RWPE2 (cell line): ENCODE measurements around the gene PPP6R3.

Source experiments
- ATAC-seq: fragments of 200-7000 bp; cut with Tn5 transposase; 3 replicates; pipeline ENCODE4 v1.9.1; 2021; ENCODE audit warnings: low read depth
- DNase-seq: peaks from one replicate; pipeline ENCODE4 v3.0.0-alpha.2; 2020; ENCODE audit warnings: low spot score
- H3K27ac ChIP-seq: fragments of 450-650 bp; 2 replicates; pipeline ENCODE4 v1.5.1; 2017; ENCODE audit warnings: mild to moderate bottlenecking; ENCODE audit not compliant: poor library complexity, severe bottlenecking
- H3K27me3 ChIP-seq: fragments of 250-450 bp; sonication (Bioruptor Pico); 2 replicates; pipeline ENCODE4 v1.5.1; 2021; ENCODE audit warnings: mild to moderate bottlenecking, moderate library complexity; ENCODE audit not compliant: insufficient read depth, poor library complexity, severe bottlenecking
- H3K36me3 ChIP-seq: fragments of 250-450 bp; sonication (Bioruptor Pico); 2 replicates; pipeline ENCODE4 v1.5.1; 2020; ENCODE audit warnings: low read depth, mild to moderate bottlenecking, moderate library complexity
- H3K4me1 ChIP-seq: fragments of 250-450 bp; sonication (Bioruptor Pico); 2 replicates; pipeline ENCODE4 v1.5.1; 2021; ENCODE audit warnings: mild to moderate bottlenecking, moderate library complexity; ENCODE audit not compliant: insufficient read depth, poor library complexity, severe bottlenecking
- H3K4me3 ChIP-seq: fragments of 250-450 bp; sonication (Bioruptor Pico); 2 replicates; pipeline ENCODE4 v1.5.1; 2021; ENCODE audit warnings: mild to moderate bottlenecking, moderate library complexity; ENCODE audit not compliant: severe bottlenecking
- H3K9me3 ChIP-seq: fragments of 250-450 bp; sonication (Bioruptor Pico); 2 replicates; pipeline ENCODE4 v1.5.1; 2021; ENCODE audit warnings: mild to moderate bottlenecking, moderate library complexity; ENCODE audit not compliant: severe bottlenecking
- TF ChIP-seq, protein P1 (sequence below): fragments of 450-650 bp; IDR thresholded peaks from one replicate; pipeline ENCODE4 v1.5.1; 2017; ENCODE audit warnings: mild to moderate bottlenecking, moderate library complexity; ENCODE audit not compliant: poor library complexity, severe bottlenecking

The PPP6R3 gene

DNA sequence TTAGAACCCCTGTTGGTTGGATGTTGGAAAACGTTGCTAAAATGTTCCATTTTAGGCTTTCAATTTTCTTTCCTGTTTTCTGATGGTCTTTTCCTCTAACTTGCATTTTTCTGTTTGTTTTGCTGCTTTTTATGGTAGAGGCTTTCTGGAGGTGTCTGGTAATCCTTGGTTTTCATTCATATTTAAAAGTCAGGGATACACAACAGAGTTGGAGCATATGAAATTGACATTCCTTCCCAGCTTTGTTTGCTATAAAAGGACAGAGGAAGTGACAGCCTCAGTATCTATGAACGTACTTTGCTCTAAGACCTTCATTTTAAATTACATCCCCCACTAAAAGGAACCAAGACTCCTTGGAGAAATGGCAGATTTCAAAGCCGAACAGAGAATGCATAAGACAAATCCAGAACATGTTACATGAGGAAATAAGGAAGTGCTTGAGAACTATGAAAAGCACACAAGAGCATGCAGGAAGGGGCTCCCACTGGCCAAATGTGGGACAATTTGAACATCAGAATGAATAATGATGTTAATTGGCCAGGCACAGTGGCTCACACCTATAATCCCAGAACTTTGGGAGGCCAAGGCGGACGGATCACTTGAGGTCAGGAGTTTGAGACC lies 56.7 kb downstream of the PPP6R3 start:
- H3K27me3 ChIP-seq = no peaks in the 10 kb centered on the region
- H3K36me3 ChIP-seq = peaks cover 56% of the 10 kb centered on the region
- no peak for DNase-seq
- no peaks in the 10 kb centered on the region for H3K4me1 ChIP-seq
- H3K27ac ChIP-seq = no peak overlapping the region
- no peak for ATAC-seq
- no peak overlapping the region for H3K4me3 ChIP-seq
- H3K9me3 ChIP-seq = no peaks in the 10 kb centered on the region
- TF ChIP-seq, protein P1, sequence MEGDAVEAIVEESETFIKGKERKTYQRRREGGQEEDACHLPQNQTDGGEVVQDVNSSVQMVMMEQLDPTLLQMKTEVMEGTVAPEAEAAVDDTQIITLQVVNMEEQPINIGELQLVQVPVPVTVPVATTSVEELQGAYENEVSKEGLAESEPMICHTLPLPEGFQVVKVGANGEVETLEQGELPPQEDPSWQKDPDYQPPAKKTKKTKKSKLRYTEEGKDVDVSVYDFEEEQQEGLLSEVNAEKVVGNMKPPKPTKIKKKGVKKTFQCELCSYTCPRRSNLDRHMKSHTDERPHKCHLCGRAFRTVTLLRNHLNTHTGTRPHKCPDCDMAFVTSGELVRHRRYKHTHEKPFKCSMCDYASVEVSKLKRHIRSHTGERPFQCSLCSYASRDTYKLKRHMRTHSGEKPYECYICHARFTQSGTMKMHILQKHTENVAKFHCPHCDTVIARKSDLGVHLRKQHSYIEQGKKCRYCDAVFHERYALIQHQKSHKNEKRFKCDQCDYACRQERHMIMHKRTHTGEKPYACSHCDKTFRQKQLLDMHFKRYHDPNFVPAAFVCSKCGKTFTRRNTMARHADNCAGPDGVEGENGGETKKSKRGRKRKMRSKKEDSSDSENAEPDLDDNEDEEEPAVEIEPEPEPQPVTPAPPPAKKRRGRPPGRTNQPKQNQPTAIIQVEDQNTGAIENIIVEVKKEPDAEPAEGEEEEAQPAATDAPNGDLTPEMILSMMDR = no peak

DNA sequence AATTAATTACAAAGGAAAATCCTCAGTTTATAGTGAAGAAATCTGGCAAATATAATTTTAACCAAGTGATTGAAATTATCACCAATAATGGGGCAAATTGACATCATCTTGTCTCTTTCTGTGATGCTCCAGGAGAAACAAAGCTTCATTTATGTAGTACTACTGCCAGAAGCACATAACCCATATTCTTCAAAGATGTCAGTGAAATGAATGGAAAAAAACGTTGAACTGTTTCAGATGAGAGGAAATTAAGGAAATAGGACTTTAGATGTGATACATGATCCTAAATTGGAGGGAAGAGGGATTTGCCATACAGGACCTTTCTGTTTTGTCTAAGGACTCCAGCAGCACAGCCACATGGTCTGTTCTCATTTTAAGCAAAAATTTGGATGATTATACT lies 57.6 kb downstream of the PPP6R3 start:
- peaks cover 59% of the 10 kb centered on the region for H3K36me3 ChIP-seq

DNA sequence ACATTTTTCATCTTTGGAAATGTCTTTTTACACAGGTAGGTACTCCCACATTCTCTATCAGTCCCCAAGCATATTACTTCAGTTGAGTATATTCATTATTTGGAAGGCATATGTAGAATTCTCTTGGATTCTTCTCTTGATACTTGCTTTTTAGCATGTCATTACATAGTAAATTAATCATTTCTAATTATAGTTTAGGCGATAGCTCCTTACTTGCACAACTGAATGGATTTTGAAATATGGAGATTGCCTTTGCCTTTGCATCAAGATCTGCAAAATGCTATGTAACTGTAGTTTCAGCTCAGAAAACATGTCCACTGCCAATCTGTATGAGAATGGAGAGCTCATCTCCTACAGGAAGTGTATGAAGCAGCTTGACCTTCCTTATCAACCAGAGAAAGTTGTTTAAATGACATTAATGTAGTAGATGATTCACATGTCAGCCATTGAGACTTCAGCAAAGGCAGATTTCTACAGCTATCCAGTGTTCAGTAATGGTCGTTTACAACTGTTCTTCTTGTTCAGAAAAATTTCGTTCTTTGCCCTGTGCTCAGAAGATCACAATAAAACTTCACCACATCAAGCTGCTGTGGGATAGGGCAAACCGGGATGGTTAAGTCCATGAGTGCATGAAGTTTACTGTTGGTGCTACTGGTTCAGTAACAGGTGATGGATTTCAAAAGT lies 61.6 kb downstream of the PPP6R3 start:
- TF ChIP-seq, protein P1 = no peak
- peaks cover 71% of the 10 kb centered on the region for H3K36me3 ChIP-seq

More for the DNA sequence above, 57.6 kb downstream of the PPP6R3 start:
- Histone ChIP-seq H3K4me1 (no peaks in the 10 kb centered on the region), H3K27ac (no peak overlapping the region), H3K27me3 (no peaks in the 10 kb centered on the region), H3K9me3 (no peaks in the 10 kb centered on the region), H3K4me3 (no peak overlapping the region)
- ATAC-seq (no peak), DNase-seq (no peak)
- TF ChIP-seq, protein P1 = no peak

DNA sequence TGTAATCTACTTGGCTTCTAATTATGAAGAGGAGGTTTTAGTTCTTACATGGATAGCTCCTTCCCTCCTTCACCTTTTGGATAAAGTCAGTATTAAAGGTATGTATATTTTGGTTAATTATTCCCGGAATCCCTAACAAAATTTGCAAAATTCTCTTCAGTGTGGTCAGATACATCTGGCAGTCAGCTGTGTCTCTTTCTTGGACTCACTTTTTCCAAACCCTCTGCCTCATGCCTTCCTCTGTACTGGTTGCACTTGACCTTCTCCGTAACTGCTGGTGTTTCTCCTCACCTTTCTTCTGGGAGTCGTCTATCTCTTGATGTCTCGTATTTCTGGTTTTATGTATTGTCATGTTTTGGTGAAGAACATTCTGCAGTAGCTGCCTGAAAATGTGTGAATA lies 62.5 kb downstream of the PPP6R3 start:
- H3K36me3 ChIP-seq = peaks cover 76% of the 10 kb centered on the region
- no peaks in the 10 kb centered on the region for H3K9me3 ChIP-seq
- no peaks in the 10 kb centered on the region for H3K27me3 ChIP-seq
- TF ChIP-seq, protein P1 = no peak
- H3K4me1 ChIP-seq = peaks cover 11% of the 10 kb centered on the region
- ATAC-seq = no peak
- no peak for DNase-seq
- H3K4me3 ChIP-seq = no peak overlapping the region
- H3K27ac ChIP-seq = no peak overlapping the region

More for the DNA sequence above, 61.6 kb downstream of the PPP6R3 start:
- H3K4me1 ChIP-seq = peaks cover 11% of the 10 kb centered on the region
- no peak overlapping the region for H3K27ac ChIP-seq
- H3K9me3 ChIP-seq = no peaks in the 10 kb centered on the region
- ATAC-seq (no peak), DNase-seq (no peak)
- no peaks in the 10 kb centered on the region for H3K27me3 ChIP-seq
- H3K4me3 ChIP-seq = no peak overlapping the region

DNA sequence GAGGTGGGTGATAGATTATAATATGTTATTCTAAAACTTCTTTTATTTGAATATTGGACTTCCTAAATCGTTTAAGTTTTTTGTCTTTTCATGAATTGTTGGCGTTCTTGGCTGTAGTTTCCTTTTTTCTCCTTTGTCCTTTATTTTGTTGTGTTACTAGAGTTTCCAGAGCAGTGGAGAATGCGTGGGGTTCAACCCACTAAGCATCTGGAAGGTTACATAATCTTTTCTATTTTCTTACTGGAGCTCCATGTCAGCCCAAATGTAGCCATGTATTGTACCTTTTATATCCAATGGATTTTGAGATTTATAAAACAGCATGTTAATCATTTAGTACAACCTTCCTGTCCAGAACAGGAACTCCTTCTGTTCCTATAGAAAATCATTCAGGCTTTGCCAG lies 63.2 kb downstream of the PPP6R3 start:
- Histone ChIP-seq H3K36me3 (peaks cover 83% of the 10 kb centered on the region), H3K9me3 (no peaks in the 10 kb centered on the region), H3K27ac (no peak overlapping the region), H3K4me3 (no peak overlapping the region), H3K27me3 (no peaks in the 10 kb centered on the region), H3K4me1 (peaks cover 11% of the 10 kb centered on the region)
- no peak for DNase-seq
- TF ChIP-seq, protein P1 = no peak
- no peak for ATAC-seq
